Esophagus squamous epithelium (tissue), 4 donors: ENCODE results near the gene BOK.

Experiments used
- POLR2A ChIP-seq, 4 donors: fragments of 450-650 bp; IDR thresholded peaks; one replicate each; pipeline ENCODE4 v1.6.1; 2017; ENCODE audit warnings: antibody characterized with exemption in 4 of 4, mild to moderate bottlenecking in 4 of 4, moderate library complexity in 3 of 4
- TF ChIP-seq, protein P1 (sequence below), 6 experiments: fragments of 450-650 bp in 4 of 6; fragments of 200-600 bp in 2 of 6; sonication (generic) in 2 of 6; IDR thresholded peaks; one replicate each; pipeline ENCODE4 v1.5.1; 2016 to 2019; ENCODE audit warnings: antibody characterized with exemption in 6 of 6, mild to moderate bottlenecking in 4 of 6, moderate library complexity in 4 of 6

DNA sequence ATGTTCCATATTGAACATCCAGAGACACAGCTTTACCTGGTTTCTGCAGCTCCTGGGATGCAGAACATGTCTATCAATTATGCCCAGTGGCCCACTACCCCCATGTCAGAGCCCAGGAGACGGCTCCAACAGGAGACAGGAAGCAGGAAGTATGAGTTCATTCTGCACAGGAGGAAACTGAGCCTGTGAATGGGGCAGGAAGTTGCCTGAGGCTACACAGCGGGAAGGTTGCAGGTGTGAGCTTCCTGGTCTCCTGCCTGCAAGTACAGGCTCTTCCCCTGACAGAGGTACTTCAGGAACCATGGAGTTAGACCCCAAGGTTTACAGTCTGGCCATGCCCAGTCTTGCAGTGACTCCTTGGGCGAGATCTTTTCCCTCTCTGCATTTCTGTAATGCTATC is 2.8 kb upstream of the BOK start:
- TF ChIP-seq POLR2A (IDR thresholded peaks at IDR 0.05): no peak
- TF ChIP-seq, protein P1, sequence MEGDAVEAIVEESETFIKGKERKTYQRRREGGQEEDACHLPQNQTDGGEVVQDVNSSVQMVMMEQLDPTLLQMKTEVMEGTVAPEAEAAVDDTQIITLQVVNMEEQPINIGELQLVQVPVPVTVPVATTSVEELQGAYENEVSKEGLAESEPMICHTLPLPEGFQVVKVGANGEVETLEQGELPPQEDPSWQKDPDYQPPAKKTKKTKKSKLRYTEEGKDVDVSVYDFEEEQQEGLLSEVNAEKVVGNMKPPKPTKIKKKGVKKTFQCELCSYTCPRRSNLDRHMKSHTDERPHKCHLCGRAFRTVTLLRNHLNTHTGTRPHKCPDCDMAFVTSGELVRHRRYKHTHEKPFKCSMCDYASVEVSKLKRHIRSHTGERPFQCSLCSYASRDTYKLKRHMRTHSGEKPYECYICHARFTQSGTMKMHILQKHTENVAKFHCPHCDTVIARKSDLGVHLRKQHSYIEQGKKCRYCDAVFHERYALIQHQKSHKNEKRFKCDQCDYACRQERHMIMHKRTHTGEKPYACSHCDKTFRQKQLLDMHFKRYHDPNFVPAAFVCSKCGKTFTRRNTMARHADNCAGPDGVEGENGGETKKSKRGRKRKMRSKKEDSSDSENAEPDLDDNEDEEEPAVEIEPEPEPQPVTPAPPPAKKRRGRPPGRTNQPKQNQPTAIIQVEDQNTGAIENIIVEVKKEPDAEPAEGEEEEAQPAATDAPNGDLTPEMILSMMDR (IDR thresholded peaks at IDR 0.05): no peak
